ENCODE measurements around the gene HNRNPA3. TPM values are rescaled to one million over a fixed set of nuclear protein-coding genes. Genes with fewer than 3 reads are reported as not detected.

HNRNPA3 gene
- polyA plus RNA-seq, 1 donor (not counting 4 experiments of a cell fraction or from before 2014, with no cell fraction given), result 178 TPM

DNA sequence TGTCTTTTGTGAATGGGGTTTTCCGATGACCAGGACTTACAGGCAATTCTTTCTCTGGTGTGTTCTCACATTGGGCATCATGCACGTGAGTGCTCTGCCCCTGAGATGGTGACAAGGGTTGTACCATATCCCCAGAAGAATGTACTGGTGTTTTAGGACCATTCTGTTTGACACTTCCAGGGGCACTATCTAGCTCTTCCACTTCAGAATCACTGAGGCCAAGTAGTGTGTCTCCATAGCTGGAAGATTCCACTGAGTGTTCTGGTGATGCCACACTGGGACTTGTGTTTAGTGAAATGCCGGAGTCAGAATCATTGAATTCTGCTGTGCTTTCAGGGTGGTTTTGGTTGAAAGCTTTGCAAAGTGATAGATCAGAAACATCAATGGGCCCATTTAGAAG lies 18.7 kb downstream of the HNRNPA3 start:
- DNase-seq (ENCODE audit: low read depth, low spot score), result no peak
- H3K4me1 ChIP-seq (ENCODE audit: control insufficient read depth, extremely low read depth, insufficient read depth, low read length), result peaks cover 28% of the 10 kb centered on the region
- no peak overlapping the region for H2AFZ ChIP-seq (ENCODE audit: control insufficient read depth, low read length)
- H3K27me3 ChIP-seq (ENCODE audit: control insufficient read depth, extremely low read depth, insufficient read depth, low read length), result no peaks in the 10 kb centered on the region
- H3K9me1 ChIP-seq (ENCODE audit: control insufficient read depth, extremely low read depth, insufficient read depth, low read length), result no peaks in the 10 kb centered on the region
- no peaks in the 10 kb centered on the region for H3K9me3 ChIP-seq (ENCODE audit: control insufficient read depth, low read depth, low read length)
- peaks cover 39% of the 10 kb centered on the region for H3K79me2 ChIP-seq (ENCODE audit: control insufficient read depth, insufficient read depth, low read length)
- no peak overlapping the region for H3K27ac ChIP-seq (ENCODE audit: control insufficient read depth, insufficient read depth, low read length)
- no peak overlapping the region for H3K9ac ChIP-seq (ENCODE audit: control insufficient read depth, extremely low read depth, insufficient read depth, low read length)
- dilution Hi-C loops (cut with MboI; ENCODE audit: extremely low pct_ligation_motif_present, low sequenced_read_pairs), result no loop called here
- no peak overlapping the region for H3K4me3 ChIP-seq (ENCODE audit: control insufficient read depth in 2 of 3, extremely low read depth in 1 of 3, insufficient read depth in 2 of 3, low read depth in 1 of 3, low read length in 3 of 3)
- H4K20me1 ChIP-seq (ENCODE audit: control insufficient read depth, extremely low read depth, insufficient read depth, low read length), result peaks cover 12% of the 10 kb centered on the region
- H3K4me2 ChIP-seq (ENCODE audit: control insufficient read depth, extremely low read depth, insufficient read depth, low read depth, low read length), result no peak overlapping the region
- TF ChIP-seq, protein P1, sequence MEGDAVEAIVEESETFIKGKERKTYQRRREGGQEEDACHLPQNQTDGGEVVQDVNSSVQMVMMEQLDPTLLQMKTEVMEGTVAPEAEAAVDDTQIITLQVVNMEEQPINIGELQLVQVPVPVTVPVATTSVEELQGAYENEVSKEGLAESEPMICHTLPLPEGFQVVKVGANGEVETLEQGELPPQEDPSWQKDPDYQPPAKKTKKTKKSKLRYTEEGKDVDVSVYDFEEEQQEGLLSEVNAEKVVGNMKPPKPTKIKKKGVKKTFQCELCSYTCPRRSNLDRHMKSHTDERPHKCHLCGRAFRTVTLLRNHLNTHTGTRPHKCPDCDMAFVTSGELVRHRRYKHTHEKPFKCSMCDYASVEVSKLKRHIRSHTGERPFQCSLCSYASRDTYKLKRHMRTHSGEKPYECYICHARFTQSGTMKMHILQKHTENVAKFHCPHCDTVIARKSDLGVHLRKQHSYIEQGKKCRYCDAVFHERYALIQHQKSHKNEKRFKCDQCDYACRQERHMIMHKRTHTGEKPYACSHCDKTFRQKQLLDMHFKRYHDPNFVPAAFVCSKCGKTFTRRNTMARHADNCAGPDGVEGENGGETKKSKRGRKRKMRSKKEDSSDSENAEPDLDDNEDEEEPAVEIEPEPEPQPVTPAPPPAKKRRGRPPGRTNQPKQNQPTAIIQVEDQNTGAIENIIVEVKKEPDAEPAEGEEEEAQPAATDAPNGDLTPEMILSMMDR (optimal IDR thresholded peaks at IDR 0.05 in 1 of 3, IDR thresholded peaks at IDR 0.05 in 1 of 3, conservative IDR thresholded peaks at IDR 0.05 in 1 of 3; ENCODE audit: extremely low read depth in 1 of 3, insufficient read depth in 2 of 3, low read length in 3 of 3), result no peak
- TF ChIP-seq EZH2 (IDR thresholded peaks at IDR 0.05; ENCODE audit: low read length), result no peak
- no peak for FAIRE-seq
- peaks cover 19 to 32% of the 10 kb centered on the region in 2 experiments for H3K36me3 ChIP-seq (ENCODE audit: control insufficient read depth in 2 of 2, extremely low read depth in 1 of 2, insufficient read depth in 2 of 2, low read length in 2 of 2)

DNA sequence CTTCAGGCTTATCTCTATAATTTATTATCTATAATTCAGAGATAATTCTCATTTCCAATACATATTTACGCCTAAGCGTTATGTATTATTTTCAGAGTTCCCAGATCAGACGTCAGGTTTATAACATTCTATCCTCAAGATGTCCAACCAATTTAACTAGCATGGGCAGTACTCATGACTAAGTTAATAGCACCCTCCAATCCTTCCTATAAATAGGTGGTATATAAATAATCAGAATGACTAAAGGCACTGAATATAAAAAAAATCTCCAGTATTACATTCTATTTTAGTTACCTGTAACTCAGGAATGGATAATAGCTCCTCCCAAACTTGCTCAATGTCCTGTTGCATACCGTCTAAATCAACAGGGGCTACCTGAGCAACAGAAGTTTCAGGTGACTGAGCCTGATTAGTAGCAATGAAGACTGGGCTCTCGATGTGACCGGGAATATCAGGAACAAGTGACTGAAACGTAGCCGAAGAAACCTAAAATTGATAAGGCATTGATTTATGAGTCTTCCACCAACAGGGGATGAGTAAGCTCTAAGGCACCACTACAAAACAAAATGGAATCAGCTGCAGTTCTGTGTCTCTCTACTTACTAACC lies 19.6 kb downstream of the HNRNPA3 start:
- H4K20me1 ChIP-seq (ENCODE audit: control insufficient read depth, extremely low read depth, insufficient read depth, low read length), result peaks cover 19% of the 10 kb centered on the region
- TF ChIP-seq, protein P1 (optimal IDR thresholded peaks at IDR 0.05 in 1 of 3, IDR thresholded peaks at IDR 0.05 in 1 of 3, conservative IDR thresholded peaks at IDR 0.05 in 1 of 3; ENCODE audit: extremely low read depth in 1 of 3, insufficient read depth in 2 of 3, low read length in 3 of 3), result no peak
- no peak for TF ChIP-seq EZH2 (IDR thresholded peaks at IDR 0.05; ENCODE audit: low read length)
- peaks cover 20 to 36% of the 10 kb centered on the region in 2 experiments for H3K36me3 ChIP-seq (ENCODE audit: control insufficient read depth in 2 of 2, extremely low read depth in 1 of 2, insufficient read depth in 2 of 2, low read length in 2 of 2)

More for the DNA sequence above, 19.6 kb downstream of the HNRNPA3 start:
- no peaks in the 10 kb centered on the region for H3K27me3 ChIP-seq (ENCODE audit: control insufficient read depth, extremely low read depth, insufficient read depth, low read length)
- H3K4me3 ChIP-seq (ENCODE audit: control insufficient read depth in 2 of 3, extremely low read depth in 1 of 3, insufficient read depth in 2 of 3, low read depth in 1 of 3, low read length in 3 of 3), result no peak overlapping the region
- dilution Hi-C loops (cut with MboI; ENCODE audit: extremely low pct_ligation_motif_present, low sequenced_read_pairs), result no loop called here
- DNase-seq (ENCODE audit: low read depth, low spot score) (no peak), FAIRE-seq (no peak)
- no peak overlapping the region for H3K27ac ChIP-seq (ENCODE audit: control insufficient read depth, insufficient read depth, low read length)
- no peaks in the 10 kb centered on the region for H3K9me3 ChIP-seq (ENCODE audit: control insufficient read depth, low read depth, low read length)
- H2AFZ ChIP-seq (ENCODE audit: control insufficient read depth, low read length), result no peak overlapping the region
- H3K79me2 ChIP-seq (ENCODE audit: control insufficient read depth, insufficient read depth, low read length), result peaks cover 48% of the 10 kb centered on the region
- no peak overlapping the region for H3K9ac ChIP-seq (ENCODE audit: control insufficient read depth, extremely low read depth, insufficient read depth, low read length)
- H3K9me1 ChIP-seq (ENCODE audit: control insufficient read depth, extremely low read depth, insufficient read depth, low read length), result no peaks in the 10 kb centered on the region
- H3K4me2 ChIP-seq (ENCODE audit: control insufficient read depth, extremely low read depth, insufficient read depth, low read depth, low read length), result no peak overlapping the region
- peaks cover 28% of the 10 kb centered on the region for H3K4me1 ChIP-seq (ENCODE audit: control insufficient read depth, extremely low read depth, insufficient read depth, low read length)
